ENCODE measurements around the gene CAPN1.

DNA sequence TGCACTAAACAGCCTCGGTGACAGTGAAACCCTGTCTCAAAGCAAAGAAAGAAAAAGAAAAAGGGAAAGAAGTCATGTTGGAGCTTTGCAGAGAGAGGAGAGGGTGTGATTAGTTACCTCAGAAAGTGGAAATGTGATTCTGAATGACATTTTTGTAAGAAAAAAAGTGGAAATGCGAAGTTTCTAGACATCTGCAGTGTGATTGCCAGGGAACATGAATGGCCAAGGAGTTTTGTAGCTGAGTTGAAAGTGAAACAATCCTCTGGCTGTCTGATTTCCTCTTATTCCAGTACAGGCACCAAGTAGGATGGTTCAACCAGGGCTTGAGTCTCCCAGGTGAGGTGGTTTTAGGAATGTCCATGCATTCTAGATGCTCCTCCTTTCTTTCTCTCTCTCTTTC, 29.6 kb upstream of the CAPN1 start:
- TF ChIP-seq CTCF (IDR thresholded peaks at IDR 0.05; ENCODE audit: insufficient read depth, low read length): no peak
- no peak for TF ChIP-seq POLR2AphosphoS5 (IDR thresholded peaks at IDR 0.05; ENCODE audit: low read depth)
